Suprapubic skin (tissue), 4 donors: ENCODE data around the gene TTC28.

Source experiments
- EP300 ChIP-seq: sonication (generic); formaldehyde crosslinking; IDR thresholded peaks from one replicate; pipeline ENCODE4 v1.6.1; 2017; ENCODE audit warnings: antibody characterized with exemption
- POLR2A ChIP-seq, 2 donors: fragments of 450-650 bp; IDR thresholded peaks; one replicate each; pipeline ENCODE4 v1.6.1; 2017; ENCODE audit warnings: antibody characterized with exemption in 2 of 2, mild to moderate bottlenecking in 2 of 2, moderate library complexity in 2 of 2
- POLR2AphosphoS5 ChIP-seq, 3 donors: sonication (generic); formaldehyde crosslinking; IDR thresholded peaks; one replicate each; pipeline ENCODE4 v1.6.1; 2017; ENCODE audit warnings: antibody characterized with exemption in 3 of 3
- TF ChIP-seq, protein P1 (sequence below), 2 donors: fragments of 200-600 bp in 1 of 2; fragments of 450-650 bp in 1 of 2; sonication (generic) in 1 of 2; IDR thresholded peaks; one replicate each; pipeline ENCODE4 v1.5.1; 2016 to 2019; ENCODE audit warnings: antibody characterized with exemption in 2 of 2, mild to moderate bottlenecking in 1 of 2, moderate library complexity in 1 of 2

DNA sequence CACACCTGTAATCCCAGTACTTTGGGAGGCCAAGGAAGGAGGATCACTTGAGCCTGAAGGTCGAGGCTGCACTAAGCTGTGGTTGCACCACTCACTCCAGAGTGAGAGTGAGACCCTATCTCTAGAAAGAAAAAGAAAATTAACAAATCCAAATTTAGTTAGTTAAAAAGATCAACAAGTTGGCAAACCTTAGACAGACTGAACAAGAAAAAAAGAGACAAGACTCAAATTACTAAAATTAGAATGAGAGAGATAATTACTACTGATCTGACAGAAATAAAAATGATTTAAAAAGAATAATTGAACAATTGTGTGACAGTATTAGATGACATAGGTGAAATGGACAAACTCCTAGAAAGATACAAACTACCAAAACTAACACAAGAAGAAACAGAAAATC is 48.4 kb upstream of the TTC28 start:
- TF ChIP-seq POLR2A (IDR thresholded peaks at IDR 0.05) (no peak), POLR2AphosphoS5 (IDR thresholded peaks at IDR 0.05) (no peak), EP300 (no peak)
- TF ChIP-seq, protein P1, sequence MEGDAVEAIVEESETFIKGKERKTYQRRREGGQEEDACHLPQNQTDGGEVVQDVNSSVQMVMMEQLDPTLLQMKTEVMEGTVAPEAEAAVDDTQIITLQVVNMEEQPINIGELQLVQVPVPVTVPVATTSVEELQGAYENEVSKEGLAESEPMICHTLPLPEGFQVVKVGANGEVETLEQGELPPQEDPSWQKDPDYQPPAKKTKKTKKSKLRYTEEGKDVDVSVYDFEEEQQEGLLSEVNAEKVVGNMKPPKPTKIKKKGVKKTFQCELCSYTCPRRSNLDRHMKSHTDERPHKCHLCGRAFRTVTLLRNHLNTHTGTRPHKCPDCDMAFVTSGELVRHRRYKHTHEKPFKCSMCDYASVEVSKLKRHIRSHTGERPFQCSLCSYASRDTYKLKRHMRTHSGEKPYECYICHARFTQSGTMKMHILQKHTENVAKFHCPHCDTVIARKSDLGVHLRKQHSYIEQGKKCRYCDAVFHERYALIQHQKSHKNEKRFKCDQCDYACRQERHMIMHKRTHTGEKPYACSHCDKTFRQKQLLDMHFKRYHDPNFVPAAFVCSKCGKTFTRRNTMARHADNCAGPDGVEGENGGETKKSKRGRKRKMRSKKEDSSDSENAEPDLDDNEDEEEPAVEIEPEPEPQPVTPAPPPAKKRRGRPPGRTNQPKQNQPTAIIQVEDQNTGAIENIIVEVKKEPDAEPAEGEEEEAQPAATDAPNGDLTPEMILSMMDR (IDR thresholded peaks at IDR 0.05), result no peak
